Endothelial cell of umbilical vein (primary cell): ENCODE data around the gene CTU2. TPM values are rescaled to one million over a fixed set of nuclear protein-coding genes. Genes with fewer than 3 reads are reported as not detected.
A peak's percentile ranks its signal among the peaks of the same experiment; 100 is the strongest.

ENCODE experiments used
- BruUV-seq: library from RNA; stranded (reverse); fragments of 400-500 nt; replicated peaks from 2 replicates; lab custom pipeline; 2021; lab: Mats Ljungman, UMichigan
- CTCF ChIA-PET: fragments of 300-600, 350-600 bp; sonication (Branson Sonifier 250); formaldehyde crosslinking; loops from one replicate; lab custom pipeline; 2021; ENCODE audit warnings: antibody characterized with exemption, inconsistent platforms; lab: Charles Lee
- POLR2A ChIA-PET: fragments of 300-600, 350-600 bp; sonication (Branson Sonifier 250); formaldehyde crosslinking; loops from one replicate; lab custom pipeline; 2021; ENCODE audit warnings: antibody characterized with exemption, inconsistent platforms; lab: Charles Lee
- DNase-seq: peaks from one replicate; pipeline ENCODE4 v3.0.0-alpha.2; 2011; ENCODE audit warnings: low read depth, low spot score
- FAIRE-seq: peaks from 2 replicates; lab custom pipeline; 2011; peaks lifted over from hg19 to GRCh38; lab: Jason Lieb, UNC
- H2AFZ ChIP-seq: 2 replicates; pipeline ENCODE4 v1.6.0; 2012; ENCODE audit warnings: low read depth, low read length, control low read depth, inconsistent platforms
- H3K27ac ChIP-seq: 2 replicates; pipeline ENCODE4 v1.5.1; 2011; ENCODE audit warnings: low read depth, mild to moderate bottlenecking, control low read depth, low read length, moderate library complexity; ENCODE audit not compliant: insufficient read depth
- H3K27me3 ChIP-seq, 2 experiments: 2 replicates each; pipeline versions ENCODE4 v1.6.0 to v1.6.1; 2011; ENCODE audit warnings: low read length in 2 of 2, mixed read lengths in 1 of 2; ENCODE audit not compliant: control insufficient read depth in 2 of 2, insufficient read depth in 2 of 2
- H3K36me3 ChIP-seq, 2 experiments: 2 replicates in 1 of 2; 3 replicates in 1 of 2; pipeline ENCODE4 v1.5.1; 2011; ENCODE audit warnings: low read length in 2 of 2, mild to moderate bottlenecking in 1 of 2, moderate library complexity in 1 of 2; ENCODE audit not compliant: control insufficient read depth in 2 of 2, insufficient read depth in 2 of 2; ENCODE audit errors: extremely low read depth in 1 of 2
- H3K4me1 ChIP-seq: 3 replicates; pipeline ENCODE4 v1.5.1; 2011; ENCODE audit warnings: mild to moderate bottlenecking, low read length; ENCODE audit not compliant: control insufficient read depth, insufficient read depth; ENCODE audit errors: extremely low read depth
- H3K4me2 ChIP-seq: 2 replicates; pipeline ENCODE4 v1.6.1; 2011; ENCODE audit warnings: low read length, control low read depth, mixed read lengths; ENCODE audit not compliant: insufficient read depth
- H3K4me3 ChIP-seq, 3 experiments: fragments of 200-600 bp in 1 of 3; sonication (generic), shearing (Covaris generic) in 1 of 3; replicated peaks in 1 of 3; 2 replicates each; pipeline ENCODE4 v1.5.1; 2011 to 2016; ENCODE audit warnings: control low read depth in 3 of 3, low read length in 3 of 3, mild to moderate bottlenecking in 2 of 3, inconsistent platforms in 1 of 3, low read depth in 1 of 3, moderate library complexity in 1 of 3; ENCODE audit not compliant: insufficient read depth in 1 of 3
- H3K79me2 ChIP-seq: 2 replicates; pipeline ENCODE4 v1.6.0; 2012; ENCODE audit warnings: low read length, inconsistent platforms; ENCODE audit not compliant: control insufficient read depth, insufficient read depth
- H3K9ac ChIP-seq: replicated peaks from 2 replicates; pipeline ENCODE3; 2011; ENCODE audit warnings: low read length, control low read depth; ENCODE audit not compliant: insufficient read depth; ENCODE audit errors: extremely low read depth
- H3K9me1 ChIP-seq: replicated peaks from 3 replicates; pipeline ENCODE4 v1.6.0; 2011; ENCODE audit warnings: mild to moderate bottlenecking, low read length; ENCODE audit not compliant: control insufficient read depth, insufficient read depth; ENCODE audit errors: extremely low read depth
- H3K9me3 ChIP-seq: replicated peaks from 2 replicates; pipeline ENCODE4 v1.5.1; 2012; ENCODE audit warnings: low read length, inconsistent platforms; ENCODE audit not compliant: control insufficient read depth, insufficient read depth
- H4K20me1 ChIP-seq: replicated peaks from 2 replicates; pipeline ENCODE3; 2011; ENCODE audit warnings: mild to moderate bottlenecking, low read length; ENCODE audit not compliant: control insufficient read depth, insufficient read depth; ENCODE audit errors: extremely low read depth
- EZH2 ChIP-seq: IDR thresholded peaks from 2 replicates; pipeline ENCODE4 v1.6.1; 2012; ENCODE audit warnings: borderline replicate concordance, low read depth, mild to moderate bottlenecking, moderate library complexity, low read length, inconsistent platforms; ENCODE audit not compliant: severe bottlenecking
- FOS ChIP-seq: IDR thresholded peaks from 2 replicates; pipeline ENCODE4 v1.6.1; 2011; ENCODE audit warnings: mild to moderate bottlenecking, low read length, moderate library complexity, borderline replicate concordance; ENCODE audit not compliant: insufficient read depth
- GATA2 ChIP-seq: IDR thresholded peaks from 2 replicates; pipeline ENCODE4 v1.7.0; 2011; ENCODE audit warnings: low read depth, mild to moderate bottlenecking, moderate library complexity, mixed read lengths, low read length; ENCODE audit not compliant: insufficient read length, insufficient read depth
- JUN ChIP-seq: IDR thresholded peaks from 2 replicates; pipeline ENCODE4 v1.6.1; 2011; ENCODE audit warnings: borderline replicate concordance, low read depth; ENCODE audit not compliant: insufficient read length, insufficient read depth
- MYC ChIP-seq: IDR thresholded peaks from one replicate; pipeline ENCODE4 v1.6.1; 2011; ENCODE audit warnings: mild to moderate bottlenecking, low read depth, low read length
- POLR2A ChIP-seq: IDR thresholded peaks from 2 replicates; pipeline ENCODE4 v1.6.1; 2012; ENCODE audit warnings: low read depth, mild to moderate bottlenecking, control low read depth, low read length
- POLR2AphosphoS5 ChIP-seq: IDR thresholded peaks from 2 replicates; pipeline ENCODE4 v1.6.1; 2012; ENCODE audit warnings: low read depth, mild to moderate bottlenecking, control low read depth, low read length, moderate library complexity; ENCODE audit not compliant: insufficient read depth
- dilution Hi-C: fragments of 300-500 bp; cut with MboI; formaldehyde crosslinking; loops from one replicate; pipeline ENCODE4 v1.15.0; 2019; ENCODE audit warnings: low sequenced_read_pairs; ENCODE audit not compliant: extremely low pct_ligation_motif_present
- intact Hi-C: fragments of 100-400 bp; cut with micrococcal nuclease; formaldehyde crosslinking; loops from one replicate; pipeline ENCODE4 v1.10.0; 2022
- polyA plus RNA-seq, 4 experiments: library from polyadenylated mRNA; depleted of rRNA in 3 of 4; stranded (reverse) in 3 of 4; unstranded in 1 of 4; fragments of >200 nt; gene quantifications; 2 replicates each; pipeline versions ENCODE4 v1.2.1 to v1.2.3, GENCODE V29; 2011 to 2012; ENCODE audit warnings: missing spikeins in 1 of 4
- total RNA-seq: library from RNA; stranded (reverse); gene quantifications from 2 replicates; pipeline ENCODE4 v1.2.3, GENCODE V29; 2021
- TF ChIP-seq, protein P1 (sequence below): IDR thresholded peaks from 2 replicates; pipeline ENCODE4 v1.6.1; 2011; ENCODE audit not compliant: insufficient read depth, insufficient read length
- TF ChIP-seq, protein P2 (sequence below), 2 donors: IDR thresholded peaks; 1 replicate in 1 of 2; 2 replicates in 1 of 2; pipeline ENCODE4 v1.5.1; 2011; ENCODE audit warnings: low read length in 2 of 2, mild to moderate bottlenecking in 2 of 2, moderate library complexity in 2 of 2, control low read depth in 1 of 2, inconsistent platforms in 1 of 2, low read depth in 1 of 2; ENCODE audit not compliant: insufficient read depth in 1 of 2; ENCODE audit errors: extremely low read depth in 1 of 2

The CTU2 gene
- total and polyA plus RNA-seq, 2 donors (not counting 3 experiments of a cell fraction or from before 2014, with no cell fraction given): 26.1 to 33.7 TPM

DNA sequence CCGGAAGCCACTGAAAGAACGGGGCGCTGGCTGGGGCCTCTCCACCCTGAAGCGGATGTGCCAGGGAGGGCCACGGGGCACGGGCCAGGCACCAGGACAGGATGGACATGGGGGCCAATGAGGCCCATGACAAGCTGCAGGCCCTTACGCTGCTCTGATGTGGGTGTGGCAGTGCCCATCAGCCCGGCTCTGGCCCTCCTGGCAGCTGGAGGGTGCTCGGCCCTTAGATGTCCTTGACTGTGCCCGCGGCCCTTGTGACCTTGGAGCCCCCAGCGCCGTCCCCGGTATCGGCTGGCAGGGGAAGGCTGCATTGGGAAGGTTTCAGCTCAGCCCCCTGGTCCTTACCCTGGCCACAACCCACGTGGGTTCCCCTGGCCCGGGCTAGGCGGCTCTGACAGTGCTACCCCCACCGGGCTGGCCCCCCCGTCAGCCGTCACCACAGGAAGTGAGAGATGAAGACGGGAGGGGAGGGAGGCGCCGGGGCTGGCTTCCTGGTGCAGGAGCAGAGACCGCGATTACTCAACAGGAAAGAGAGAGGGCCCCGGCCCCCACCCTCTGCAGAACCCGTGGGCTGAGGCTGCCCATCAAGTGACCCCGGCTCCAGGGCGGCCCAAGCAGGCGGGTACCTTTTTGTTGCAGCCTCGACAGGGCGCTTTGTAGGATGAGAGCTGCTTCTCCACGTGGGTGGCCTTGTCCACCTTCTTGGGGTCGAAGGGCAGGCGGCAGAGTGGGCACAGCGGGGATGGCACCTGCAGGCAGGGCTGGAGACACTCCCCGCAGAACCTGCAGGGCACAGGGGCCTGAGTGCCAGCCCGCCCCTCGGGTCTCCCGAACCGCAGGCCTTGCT is 5.4 kb upstream of the CTU2 start:
- peak overlapping the region; percentile 17 for H3K9ac ChIP-seq
- peaks cover 52% of the 10 kb centered on the region for H3K4me1 ChIP-seq
- no peaks in the 10 kb centered on the region for H3K9me1 ChIP-seq
- dilution Hi-C loops: no loop called here
- peak; percentile 99 for FAIRE-seq
- DNase-seq: peak; percentile 95
- peaks cover 42% of the 10 kb centered on the region for H3K79me2 ChIP-seq
- no TSS peak for BruUV-seq
- H3K36me3 ChIP-seq: peaks cover 4 to 21% of the 10 kb centered on the region in 2 experiments
- H3K9me3 ChIP-seq: no peaks in the 10 kb centered on the region
- ChIA-PET CTCF (interaction anchor here (1.0 to 2.8 kb wide), 8 partner anchors 14 to 84 kb away, joined by 3 to 11 read pairs (median 4); partner anchors contain the start of genes MVD and PIEZO1), POLR2A (no interaction called here)
- intact Hi-C loops: loop anchor here (1.0 to 2.0 kb wide), 2 partner anchors 15 to 38 kb away; partner anchors contain the start of genes MVD and SNAI3
- H3K27ac ChIP-seq: peak overlapping the region; percentile 69
- peak overlapping the region; percentile 57 for H3K4me2 ChIP-seq
- no peaks in the 10 kb centered on the region for H3K27me3 ChIP-seq
- no peak overlapping the region for H2AFZ ChIP-seq
- H4K20me1 ChIP-seq: no peaks in the 10 kb centered on the region
- TF ChIP-seq, protein P1, sequence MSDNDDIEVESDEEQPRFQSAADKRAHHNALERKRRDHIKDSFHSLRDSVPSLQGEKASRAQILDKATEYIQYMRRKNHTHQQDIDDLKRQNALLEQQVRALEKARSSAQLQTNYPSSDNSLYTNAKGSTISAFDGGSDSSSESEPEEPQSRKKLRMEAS: peak; percentile 71
- TF ChIP-seq MYC: no peak
- no peak for TF ChIP-seq GATA2
- no peak for TF ChIP-seq EZH2
- TF ChIP-seq, protein P2, sequence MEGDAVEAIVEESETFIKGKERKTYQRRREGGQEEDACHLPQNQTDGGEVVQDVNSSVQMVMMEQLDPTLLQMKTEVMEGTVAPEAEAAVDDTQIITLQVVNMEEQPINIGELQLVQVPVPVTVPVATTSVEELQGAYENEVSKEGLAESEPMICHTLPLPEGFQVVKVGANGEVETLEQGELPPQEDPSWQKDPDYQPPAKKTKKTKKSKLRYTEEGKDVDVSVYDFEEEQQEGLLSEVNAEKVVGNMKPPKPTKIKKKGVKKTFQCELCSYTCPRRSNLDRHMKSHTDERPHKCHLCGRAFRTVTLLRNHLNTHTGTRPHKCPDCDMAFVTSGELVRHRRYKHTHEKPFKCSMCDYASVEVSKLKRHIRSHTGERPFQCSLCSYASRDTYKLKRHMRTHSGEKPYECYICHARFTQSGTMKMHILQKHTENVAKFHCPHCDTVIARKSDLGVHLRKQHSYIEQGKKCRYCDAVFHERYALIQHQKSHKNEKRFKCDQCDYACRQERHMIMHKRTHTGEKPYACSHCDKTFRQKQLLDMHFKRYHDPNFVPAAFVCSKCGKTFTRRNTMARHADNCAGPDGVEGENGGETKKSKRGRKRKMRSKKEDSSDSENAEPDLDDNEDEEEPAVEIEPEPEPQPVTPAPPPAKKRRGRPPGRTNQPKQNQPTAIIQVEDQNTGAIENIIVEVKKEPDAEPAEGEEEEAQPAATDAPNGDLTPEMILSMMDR (IDR thresholded peaks at IDR 0.05; ENCODE audit: extremely low read depth in 1 of 2, insufficient read depth in 1 of 2, low read depth in 1 of 2, low read length in 2 of 2): no peak
- TF ChIP-seq JUN: no peak
- TF ChIP-seq FOS: peak; percentile 86
- TF ChIP-seq POLR2A: no peak
- TF ChIP-seq POLR2AphosphoS5: peak; percentile 96
- no peak overlapping the region for H3K4me3 ChIP-seq
